ENCODE results near the gene PI16. TPM values are rescaled to one million over a fixed set of nuclear protein-coding genes. Genes with fewer than 3 reads are reported as not detected.

Gene PI16
- total and polyA plus RNA-seq, 9 donors, result 0.12 to 43.1 (median 3.1) TPM; not detected in 1

- TF ChIP-seq CTCF (IDR thresholded peaks at IDR 0.05) (no peak), EP300 (IDR thresholded peaks at IDR 0.05) (no peak), POLR2A (IDR thresholded peaks at IDR 0.05) (no peak)
- WGBS, 3 donors, result 73 to 79% (median 77%) methylated on average over 7 of the region's 7 CpGs
- Histone ChIP-seq H3K4me1 (ENCODE audit: insufficient read depth) (peaks cover 1% of the 10 kb centered on the region), H3K27me3 (no peaks in the 10 kb centered on the region), H3K36me3 (no peaks in the 10 kb centered on the region), H3K9me3 (no peaks in the 10 kb centered on the region), H3K4me3 (no peak overlapping the region), H3K27ac (no peak overlapping the region)
- intact Hi-C loops (cut with DNase I), result no loop called here
- DNase-seq, result no peak
Observed at GRCh38 chr6:36975231-36976006, 20.9 kb downstream of the PI16 start.

GRCh38 chr6:36976007-36976264 is 21.4 kb downstream of the PI16 start:
- Histone ChIP-seq H3K4me1 (ENCODE audit: insufficient read depth) (peaks cover 1% of the 10 kb centered on the region), H3K36me3 (no peaks in the 10 kb centered on the region), H3K9me3 (no peaks in the 10 kb centered on the region), H3K27ac (no peak overlapping the region), H3K27me3 (no peaks in the 10 kb centered on the region), H3K4me3 (no peak overlapping the region)
- no peak for TF ChIP-seq CTCF (IDR thresholded peaks at IDR 0.05)
- intact Hi-C loops (cut with DNase I), result no loop called here
- WGBS, 3 donors, result 27 to 52% (median 41%) methylated on average over 4 of the region's 4 CpGs
- no peak for DNase-seq

GRCh38 chr6:36976509-36976908 is 22.0 kb downstream of the PI16 start:
- intact Hi-C loops (cut with DNase I), result no loop called here
- no peaks in the 10 kb centered on the region for H3K9me3 ChIP-seq
- H3K27me3 ChIP-seq, result no peaks in the 10 kb centered on the region
- no peak overlapping the region for H3K27ac ChIP-seq
- 92 to 94% (median 92%) methylated on average over 7 of the region's 7 CpGs for WGBS, 3 donors
- H3K4me1 ChIP-seq (ENCODE audit: insufficient read depth), result peaks cover 1% of the 10 kb centered on the region
- H3K4me3 ChIP-seq, result no peak overlapping the region
- TF ChIP-seq POLR2A (IDR thresholded peaks at IDR 0.05) (no peak), EP300 (IDR thresholded peaks at IDR 0.05) (no peak), CTCF (IDR thresholded peaks at IDR 0.05) (no peak)
- H3K36me3 ChIP-seq, result no peaks in the 10 kb centered on the region
- no peak for DNase-seq

DNA sequence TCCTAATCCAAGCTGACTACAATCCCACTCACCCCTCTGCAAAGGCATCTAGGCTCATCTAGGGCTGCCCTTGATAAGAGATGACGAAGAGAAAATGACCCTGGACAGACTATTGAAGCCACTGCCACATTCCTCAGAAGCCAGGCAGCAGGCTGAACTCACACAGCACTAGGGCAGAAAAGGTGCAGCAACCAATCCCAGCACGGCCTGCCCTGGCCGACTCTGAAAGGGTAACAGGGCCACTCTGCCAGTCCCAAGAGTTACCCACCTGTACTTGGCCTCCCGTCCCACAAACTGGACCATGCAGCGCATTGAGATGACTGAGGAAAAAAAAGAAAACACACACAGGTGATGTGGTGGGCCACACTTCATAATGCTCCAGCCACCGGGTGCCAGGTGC is 22.4 kb downstream of the PI16 start:
- Histone ChIP-seq H3K4me1 (ENCODE audit: insufficient read depth) (peaks cover 1% of the 10 kb centered on the region), H3K9me3 (no peaks in the 10 kb centered on the region), H3K27me3 (no peaks in the 10 kb centered on the region), H3K4me3 (no peak overlapping the region), H3K27ac (no peak overlapping the region), H3K36me3 (no peaks in the 10 kb centered on the region)
- intact Hi-C loops (cut with DNase I), result no loop called here
- no peak for DNase-seq
- TF ChIP-seq EP300 (IDR thresholded peaks at IDR 0.05) (no peak), CTCF (IDR thresholded peaks at IDR 0.05) (no peak), POLR2A (IDR thresholded peaks at IDR 0.05) (no peak)
- 92 to 95% (median 92%) methylated on average over 6 of the region's 6 CpGs for WGBS, 3 donors

All from ovary (tissue), 9 donors.